Esophagus squamous epithelium (tissue), 5 donors: ENCODE data around the gene CLN3. TPM values are rescaled to one million over a fixed set of nuclear protein-coding genes. Genes with fewer than 3 reads are reported as not detected.

Source experiments
- DNase-seq: peaks from one replicate; lab custom pipeline; 2025; lab: John Stamatoyannopoulos, UW
- H3K27ac ChIP-seq, 4 donors: fragments of 200-600 bp; sonication (generic); one replicate each; pipeline ENCODE4 v1.5.1; 2016 to 2019; ENCODE audit warnings: mild to moderate bottlenecking in 1 of 4
- H3K27me3 ChIP-seq, 4 donors: fragments of 200-600 bp; sonication (generic); 1 replicate in 3 of 4; 2 replicates in 1 of 4; pipeline versions ENCODE4 v1.5.1 to v1.6.0; 2017 to 2021; ENCODE audit warnings: antibody characterized with exemption in 1 of 4
- H3K36me3 ChIP-seq, 3 donors: fragments of 200-600 bp; sonication (generic); one replicate each; pipeline ENCODE4 v1.5.1; 2016 to 2019
- H3K4me1 ChIP-seq, 3 donors: fragments of 200-600 bp; sonication (generic); one replicate each; pipeline ENCODE4 v1.5.1; 2017 to 2019
- H3K4me3 ChIP-seq, 4 donors: fragments of 200-600 bp; sonication (generic); 1 replicate in 3 of 4; 2 replicates in 1 of 4; pipeline ENCODE4 v1.5.1; 2016 to 2019; ENCODE audit warnings: mild to moderate bottlenecking in 2 of 4, moderate library complexity in 1 of 4
- H3K9me3 ChIP-seq, 3 donors: fragments of 200-600 bp; sonication (generic); one replicate each; pipeline ENCODE4 v1.5.1; 2016 to 2019
- CTCF ChIP-seq, 6 experiments: fragments of 450-650 bp in 4 of 6; fragments of 200-600 bp in 2 of 6; sonication (generic) in 2 of 6; IDR thresholded peaks; one replicate each; pipeline ENCODE4 v1.5.1; 2016 to 2019; ENCODE audit warnings: antibody characterized with exemption in 6 of 6, mild to moderate bottlenecking in 4 of 6, moderate library complexity in 4 of 6
- POLR2A ChIP-seq, 4 donors: fragments of 450-650 bp; IDR thresholded peaks; one replicate each; pipeline ENCODE4 v1.6.1; 2017; ENCODE audit warnings: antibody characterized with exemption in 4 of 4, mild to moderate bottlenecking in 4 of 4, moderate library complexity in 3 of 4
- WGBS, 2 donors: methylation state at CpG; one replicate each; pipeline ENCODE4 v1.1.5; 2018; 5-methylcytosine and 5-hydroxymethylcytosine counted together
- intact Hi-C: fragments of 100-400 bp; cut with DNase I; formaldehyde crosslinking; loops from one replicate; pipeline ENCODE4 v1.15.0; 2022
- total RNA-seq, 4 donors: library from RNA; depleted of rRNA; stranded (reverse); fragments of >200 nt; gene quantifications; one replicate each; pipeline ENCODE4 v1.1.0, GENCODE V29; 2016
- donor health status: DM: yes; HTN: yes; CAD: no.

The CLN3 gene
- 10 to 100 TPM; 12.2 to 40.2 (median 19.0) TPM for total RNA-seq

GRCh38 chr16:28491970-28492474, at the start of gene CLN3:
Gene CLN3 (minus strand): TSS chr16:28492074. CDS start chr16:28491759, 315 bp downstream.
- peaks cover 0 to 49% (median 16%) of the 10 kb centered on the region in 3 donors for H3K4me1 ChIP-seq
- peak; percentile 69 for DNase-seq
- 0 to 2% methylated on average over 18 to 20 of the region's 21 CpGs for WGBS, 2 donors
- peak within 1 kb of the TSS; percentile 88 to 98 (median 97) for H3K27ac ChIP-seq
- TF ChIP-seq POLR2A (IDR thresholded peaks at IDR 0.05) (peak in 1 of 4 donors; percentile 44), CTCF (IDR thresholded peaks at IDR 0.05) (no peak)
- peaks cover 0 to 31% (median 14%) of the 10 kb centered on the region in 3 donors for H3K36me3 ChIP-seq
- intact Hi-C loops = no loop called here
- no peaks in the 10 kb centered on the region for H3K9me3 ChIP-seq
- H3K27me3 ChIP-seq = no peaks in the 10 kb centered on the region
- peak within 1 kb of the TSS; percentile 61 to 100 (median 92) for H3K4me3 ChIP-seq

GRCh38 chr16:28540346-28540745, 48.5 kb upstream of the CLN3 start:
- Histone ChIP-seq H3K27me3 (no peaks in the 10 kb centered on the region), H3K4me1 (peaks cover 0 to 60% (median 23%) of the 10 kb centered on the region in 3 donors), H3K9me3 (no peaks in the 10 kb centered on the region), H3K4me3 (no peak overlapping the region), H3K27ac (peak overlapping the region in 3 of 4 donors; percentile 90 to 96 (median 95)), H3K36me3 (peaks cover 0 to 13% (median 0%) of the 10 kb centered on the region in 3 donors)
- WGBS, 2 donors = 67 to 73% methylated on average over 3 of the region's 3 CpGs
- no peak for DNase-seq
- no peak for TF ChIP-seq POLR2A (IDR thresholded peaks at IDR 0.05)
- TF ChIP-seq CTCF (IDR thresholded peaks at IDR 0.05) = no peak
- intact Hi-C loops = no loop called here

- H3K4me1 ChIP-seq = peaks cover 4 to 72% (median 32%) of the 10 kb centered on the region in 3 donors
- no peaks in the 10 kb centered on the region for H3K9me3 ChIP-seq
- intact Hi-C loops = no loop called here
- DNase-seq = peak; percentile 34
- peak within 1 kb of the TSS; percentile 90 to 98 (median 96) for H3K27ac ChIP-seq
- H3K36me3 ChIP-seq = peaks cover 0 to 13% (median 0%) of the 10 kb centered on the region in 3 donors
- 23 to 25% methylated on average over 16 to 19 of the region's 22 CpGs for WGBS, 2 donors
- peak within 1 kb of the TSS; percentile 45 to 76 (median 55) for H3K4me3 ChIP-seq
- TF ChIP-seq POLR2A (IDR thresholded peaks at IDR 0.05) (peak in 3 of 4 donors; percentile 52 to 86 (median 85)), CTCF (IDR thresholded peaks at IDR 0.05) (no peak)
- no peaks in the 10 kb centered on the region for H3K27me3 ChIP-seq
These were observed 47.1 kb upstream of the CLN3 start, which contains the start of gene NUPR1 for GRCh38 chr16:28538733-28539596. Gene NUPR1 (minus strand): TSS chr16:28538974. CDS start chr16:28538907, 67 bp downstream.

- DNase-seq = no peak
- Histone ChIP-seq H3K4me1 (peaks cover 12 to 75% (median 40%) of the 10 kb centered on the region in 3 donors), H3K27me3 (no peaks in the 10 kb centered on the region), H3K4me3 (peak overlapping the region; percentile 45 to 76 (median 55)), H3K36me3 (peaks cover 0 to 13% (median 0%) of the 10 kb centered on the region in 3 donors), H3K9me3 (no peaks in the 10 kb centered on the region), H3K27ac (peak overlapping the region; percentile 90 to 98 (median 96))
- TF ChIP-seq CTCF (IDR thresholded peaks at IDR 0.05) (no peak), POLR2A (IDR thresholded peaks at IDR 0.05) (no peak)
- intact Hi-C loops = no loop called here
- WGBS, 2 donors = 68 to 74% methylated on average over 9 to 11 of the region's 13 CpGs
These were observed 46.3 kb upstream of the CLN3 start for GRCh38 chr16:28537964-28538732.
